Measurements from ENCODE around the gene RAD51B.

- no peak for TF ChIP-seq CTCF (tag by site-specific recombination; IDR thresholded peaks at IDR 0.05)
- TF ChIP-seq TCF7L2 (IDR thresholded peaks at IDR 0.05; ENCODE audit: borderline replicate concordance, low read depth, low read length), result no peak
- no peak for TF ChIP-seq SETDB1 (IDR thresholded peaks at IDR 0.05; ENCODE audit: insufficient read length, low read length)
- no peak for TF ChIP-seq TRIM28 (IDR thresholded peaks at IDR 0.05; ENCODE audit: borderline replicate concordance, low read length)
- no peak for TF ChIP-seq ZNF555 (tag by site-specific recombination; conservative IDR thresholded peaks at IDR 0.05)
- TF ChIP-seq ZNF664 (tag by site-specific recombination; IDR thresholded peaks at IDR 0.05), result no peak
- TF ChIP-seq BCL11B (tag by site-specific recombination; IDR thresholded peaks at IDR 0.05; ENCODE audit: low read depth), result no peak
Observed at GRCh38 chr14:68442828-68443629, 623.5 kb downstream of the RAD51B start.

Data from HEK293 (cell line).